Memory B cell (primary cell): Measurements from ENCODE around the gene ACTR1B.
"Not testable (repeated sequence)": the region's sequence is repeated elsewhere in the genome, so short reads cannot be mapped to it uniquely, and the experiment has no call there.

ENCODE experiments used
- ATAC-seq: fragments of 150-1000 bp; cut with Tn5 transposase; 2 replicates; pipeline ENCODE4 v1.10.0; 2021; ENCODE audit warnings: low read depth, mild to moderate bottlenecking, moderate library complexity
- DNase-seq, 2 donors: peaks; one replicate each; pipeline ENCODE4 v3.0.0; 2022; ENCODE audit warnings: low spot score in 2 of 2
- H3K27ac Mint-ChIP-seq: one replicate; pipeline ENCODE4 v1.8.0; 2022; ENCODE audit warnings: mild to moderate bottlenecking, moderate library complexity, mixed read lengths
- H3K27me3 Mint-ChIP-seq: one replicate; pipeline ENCODE4 v1.8.0; 2022; ENCODE audit warnings: mixed read lengths
- H3K36me3 Mint-ChIP-seq: one replicate; pipeline ENCODE4 v1.8.0; 2022; ENCODE audit warnings: mild to moderate bottlenecking, mixed read lengths
- H3K4me1 Mint-ChIP-seq: one replicate; pipeline ENCODE4 v1.8.0; 2022; ENCODE audit warnings: mixed read lengths
- H3K4me3 Mint-ChIP-seq: one replicate; pipeline ENCODE4 v1.8.0; 2022; ENCODE audit warnings: mild to moderate bottlenecking, moderate library complexity, mixed read lengths
- H3K9me3 Mint-ChIP-seq: one replicate; pipeline ENCODE4 v1.8.0; 2022; ENCODE audit warnings: mixed read lengths

ACTR1B gene

GRCh38 chr2:97663962-97664635 lies at the start of gene ACTR1B:
Gene ACTR1B (minus strand): TSS chr2:97664044. CDS start chr2:97663890, 154 bp downstream.
- peaks cover 5% of the 10 kb centered on the region for H3K36me3 Mint-ChIP-seq
- no peaks in the 10 kb centered on the region for H3K27me3 Mint-ChIP-seq

GRCh38 chr2:97712693-97713295 lies 49.0 kb upstream of the ACTR1B start:
- Mint-ChIP-seq H3K4me3 (no peak overlapping the region), H3K36me3 (no peaks in the 10 kb centered on the region), H3K4me1 (peaks cover 9% of the 10 kb centered on the region), H3K27me3 (peaks cover 9% of the 10 kb centered on the region), H3K27ac (no peak overlapping the region), H3K9me3 (no peaks in the 10 kb centered on the region)
- ATAC-seq = no peak
- DNase-seq = no peak

More at GRCh38 chr2:97663962-97664635, at the start of gene ACTR1B:
- Mint-ChIP-seq H3K27ac (peak within 1 kb of the TSS; percentile 95), H3K4me1 (peaks cover 20% of the 10 kb centered on the region), H3K9me3 (no peaks in the 10 kb centered on the region), H3K4me3 (peak within 1 kb of the TSS; percentile 90)
- DNase-seq = peak; percentile 94 to 97
- ATAC-seq = peak; percentile 84

GRCh38 chr2:97712175-97712574 lies 48.3 kb upstream of the ACTR1B start:
- not testable (repeated sequence) for DNase-seq, H3K4me1 Mint-ChIP-seq, H3K4me3 Mint-ChIP-seq, ATAC-seq, H3K27me3 Mint-ChIP-seq, H3K9me3 Mint-ChIP-seq, H3K36me3 Mint-ChIP-seq, H3K27ac Mint-ChIP-seq

GRCh38 chr2:97711394-97711711 lies 47.5 kb upstream of the ACTR1B start:
- Mint-ChIP-seq H3K9me3 (no peaks in the 10 kb centered on the region), H3K36me3 (no peaks in the 10 kb centered on the region), H3K4me3 (no peak overlapping the region), H3K27me3 (peaks cover 9% of the 10 kb centered on the region), H3K4me1 (peaks cover 5% of the 10 kb centered on the region), H3K27ac (no peak overlapping the region)
- ATAC-seq (no peak), DNase-seq (no peak)

GRCh38 chr2:97708608-97709007 lies 44.8 kb upstream of the ACTR1B start:
- ATAC-seq = no peak
- peaks cover 4% of the 10 kb centered on the region for H3K4me1 Mint-ChIP-seq
- DNase-seq = no peak
- H3K27ac Mint-ChIP-seq = no peak overlapping the region
- peaks cover 9% of the 10 kb centered on the region for H3K27me3 Mint-ChIP-seq
- H3K36me3 Mint-ChIP-seq = no peaks in the 10 kb centered on the region
- H3K9me3 Mint-ChIP-seq = no peaks in the 10 kb centered on the region
- no peak overlapping the region for H3K4me3 Mint-ChIP-seq

GRCh38 chr2:97708048-97708380 lies 44.2 kb upstream of the ACTR1B start:
- Mint-ChIP-seq H3K27ac (no peak overlapping the region), H3K27me3 (peaks cover 9% of the 10 kb centered on the region), H3K9me3 (no peaks in the 10 kb centered on the region), H3K4me1 (peaks cover 4% of the 10 kb centered on the region), H3K4me3 (no peak overlapping the region), H3K36me3 (no peaks in the 10 kb centered on the region)
- no peak for DNase-seq
- no peak for ATAC-seq

GRCh38 chr2:97707362-97708047 lies 43.7 kb upstream of the ACTR1B start:
- H3K36me3 Mint-ChIP-seq = no peaks in the 10 kb centered on the region
- peaks cover 4% of the 10 kb centered on the region for H3K4me1 Mint-ChIP-seq
- DNase-seq (no peak), ATAC-seq (no peak)
- H3K9me3 Mint-ChIP-seq = no peaks in the 10 kb centered on the region
- H3K27me3 Mint-ChIP-seq = peaks cover 9% of the 10 kb centered on the region
- no peak overlapping the region for H3K27ac Mint-ChIP-seq
- H3K4me3 Mint-ChIP-seq = no peak overlapping the region

- no peak overlapping the region for H3K4me3 Mint-ChIP-seq
- H3K9me3 Mint-ChIP-seq = no peaks in the 10 kb centered on the region
- peaks cover 9% of the 10 kb centered on the region for H3K27me3 Mint-ChIP-seq
- no peak for ATAC-seq
- DNase-seq = no peak
- H3K27ac Mint-ChIP-seq = no peak overlapping the region
- H3K4me1 Mint-ChIP-seq = peaks cover 4% of the 10 kb centered on the region
- no peaks in the 10 kb centered on the region for H3K36me3 Mint-ChIP-seq
These were observed 43.0 kb upstream of the ACTR1B start for GRCh38 chr2:97706708-97707345.

GRCh38 chr2:97706112-97706511 lies 42.3 kb upstream of the ACTR1B start:
- ATAC-seq = no peak
- no peak overlapping the region for H3K27ac Mint-ChIP-seq
- H3K27me3 Mint-ChIP-seq = peaks cover 9% of the 10 kb centered on the region
- H3K4me1 Mint-ChIP-seq = peaks cover 4% of the 10 kb centered on the region
- no peak overlapping the region for H3K4me3 Mint-ChIP-seq
- H3K9me3 Mint-ChIP-seq = no peaks in the 10 kb centered on the region
- DNase-seq = no peak
- H3K36me3 Mint-ChIP-seq = peaks cover 1% of the 10 kb centered on the region

GRCh38 chr2:97704989-97705388 lies 41.1 kb upstream of the ACTR1B start:
- ATAC-seq (no peak), DNase-seq (no peak)
- Mint-ChIP-seq H3K4me1 (peaks cover 5% of the 10 kb centered on the region), H3K36me3 (peaks cover 1% of the 10 kb centered on the region), H3K4me3 (no peak overlapping the region), H3K27me3 (peaks cover 8% of the 10 kb centered on the region), H3K27ac (no peak overlapping the region), H3K9me3 (no peaks in the 10 kb centered on the region)

GRCh38 chr2:97703741-97704140 lies 39.9 kb upstream of the ACTR1B start:
- Mint-ChIP-seq H3K27ac (no peak overlapping the region), H3K4me1 (peaks cover 2% of the 10 kb centered on the region), H3K36me3 (peaks cover 1% of the 10 kb centered on the region), H3K4me3 (no peak overlapping the region), H3K9me3 (no peaks in the 10 kb centered on the region), H3K27me3 (peaks cover 4% of the 10 kb centered on the region)
- ATAC-seq (no peak), DNase-seq (no peak)

- no peak for ATAC-seq
- H3K27ac Mint-ChIP-seq = no peak overlapping the region
- DNase-seq = no peak
- peaks cover 2% of the 10 kb centered on the region for H3K4me1 Mint-ChIP-seq
- peaks cover 1% of the 10 kb centered on the region for H3K36me3 Mint-ChIP-seq
- H3K9me3 Mint-ChIP-seq = no peaks in the 10 kb centered on the region
- H3K4me3 Mint-ChIP-seq = no peak overlapping the region
- H3K27me3 Mint-ChIP-seq = no peaks in the 10 kb centered on the region
These were observed 39.1 kb upstream of the ACTR1B start for GRCh38 chr2:97702731-97703470.

- Mint-ChIP-seq H3K27ac (no peak overlapping the region), H3K4me1 (peaks cover 5% of the 10 kb centered on the region), H3K27me3 (no peaks in the 10 kb centered on the region), H3K4me3 (no peak overlapping the region), H3K36me3 (peaks cover 1% of the 10 kb centered on the region), H3K9me3 (no peaks in the 10 kb centered on the region)
- no peak for DNase-seq
- no peak for ATAC-seq
These were observed 38.1 kb upstream of the ACTR1B start for GRCh38 chr2:97701851-97702465.
